Dendritic cell treated with granulocyte-macrophage colony-stimulating factor and Interleukin-4, amounts not matched to agents 40 ng/mL and 50 ng/mL, for 4 days (primary cell): Measurements from ENCODE around the gene SLC4A3.
A peak's percentile ranks its signal among the peaks of the same experiment; 100 is the strongest.

Experiments
- H3K27ac Mint-ChIP-seq: one replicate; pipeline ENCODE4 v1.8.0; 2022; ENCODE audit warnings: mild to moderate bottlenecking, mixed read lengths
- H3K27me3 Mint-ChIP-seq: one replicate; pipeline ENCODE4 v1.8.0; 2022; ENCODE audit warnings: mild to moderate bottlenecking, mixed read lengths
- H3K36me3 Mint-ChIP-seq: one replicate; pipeline ENCODE4 v1.8.0; 2022; ENCODE audit warnings: low read depth, mixed read lengths
- H3K4me1 Mint-ChIP-seq: one replicate; pipeline ENCODE4 v1.8.0; 2022; ENCODE audit warnings: low read depth, mixed read lengths
- H3K4me3 Mint-ChIP-seq: one replicate; pipeline ENCODE4 v1.8.0; 2022; ENCODE audit warnings: mild to moderate bottlenecking, moderate library complexity, mixed read lengths
- H3K9me3 Mint-ChIP-seq: one replicate; pipeline ENCODE4 v1.8.0; 2022; ENCODE audit warnings: mixed read lengths
- intact Hi-C: fragments of 100-400 bp; cut with micrococcal nuclease; formaldehyde crosslinking; loops from one replicate; pipeline ENCODE4 v1.15.0; 2022

SLC4A3 gene

GRCh38 chr2:219618733-219619122 is 8.7 kb upstream of the SLC4A3 start:
- H3K4me3 Mint-ChIP-seq: no peak overlapping the region
- H3K27ac Mint-ChIP-seq: no peak overlapping the region
- peaks cover 11% of the 10 kb centered on the region for H3K4me1 Mint-ChIP-seq
- H3K27me3 Mint-ChIP-seq: peaks cover 15% of the 10 kb centered on the region
- H3K36me3 Mint-ChIP-seq: peaks cover 34% of the 10 kb centered on the region
- no peaks in the 10 kb centered on the region for H3K9me3 Mint-ChIP-seq
- intact Hi-C loops: no loop called here

DNA sequence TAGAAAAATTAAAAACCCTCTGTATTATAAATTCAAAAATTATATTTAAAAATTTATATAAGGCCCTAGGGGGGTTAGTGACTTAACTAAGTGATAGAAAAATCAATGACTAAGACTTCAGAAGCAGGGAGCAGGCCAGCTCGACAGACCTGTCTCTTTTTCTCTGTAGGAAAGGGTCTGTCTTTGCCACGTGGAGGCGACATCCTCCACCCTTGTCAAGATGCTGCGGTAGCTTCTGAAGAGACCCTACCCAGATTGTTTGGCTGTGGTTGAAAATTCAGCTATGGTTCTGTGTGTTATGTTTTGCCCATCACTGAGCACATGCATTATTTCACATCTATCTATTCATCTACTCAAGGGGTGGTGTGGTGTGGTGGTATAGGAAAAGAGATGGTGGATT is 8.2 kb upstream of the SLC4A3 start:
- Mint-ChIP-seq H3K27ac (no peak overlapping the region), H3K4me1 (peaks cover 11% of the 10 kb centered on the region), H3K4me3 (no peak overlapping the region), H3K27me3 (peaks cover 20% of the 10 kb centered on the region), H3K9me3 (no peaks in the 10 kb centered on the region), H3K36me3 (peaks cover 28% of the 10 kb centered on the region)
- intact Hi-C loops: no loop called here

- no peak overlapping the region for H3K27ac Mint-ChIP-seq
- H3K27me3 Mint-ChIP-seq: peaks cover 32% of the 10 kb centered on the region
- H3K4me3 Mint-ChIP-seq: no peak overlapping the region
- intact Hi-C loops: no loop called here
- peaks cover 15% of the 10 kb centered on the region for H3K36me3 Mint-ChIP-seq
- no peaks in the 10 kb centered on the region for H3K9me3 Mint-ChIP-seq
- peaks cover 11% of the 10 kb centered on the region for H3K4me1 Mint-ChIP-seq
Measured at GRCh38 chr2:219620546-219620945, 6.9 kb upstream of the SLC4A3 start.

GRCh38 chr2:219621935-219622334 is 5.5 kb upstream of the SLC4A3 start:
- intact Hi-C loops: no loop called here
- no peak overlapping the region for H3K4me3 Mint-ChIP-seq
- peaks cover 1% of the 10 kb centered on the region for H3K36me3 Mint-ChIP-seq
- H3K4me1 Mint-ChIP-seq: peaks cover 11% of the 10 kb centered on the region
- H3K27me3 Mint-ChIP-seq: peaks cover 44% of the 10 kb centered on the region
- H3K27ac Mint-ChIP-seq: no peak overlapping the region
- no peaks in the 10 kb centered on the region for H3K9me3 Mint-ChIP-seq

- Mint-ChIP-seq H3K9me3 (no peaks in the 10 kb centered on the region), H3K27ac (no peak overlapping the region), H3K4me1 (peaks cover 11% of the 10 kb centered on the region), H3K36me3 (no peaks in the 10 kb centered on the region), H3K4me3 (no peak overlapping the region), H3K27me3 (peaks cover 47% of the 10 kb centered on the region)
- intact Hi-C loops: no loop called here
Measured at GRCh38 chr2:219622472-219622871, 5.0 kb upstream of the SLC4A3 start.

- Mint-ChIP-seq H3K4me1 (peaks cover 27% of the 10 kb centered on the region), H3K27ac (no peak overlapping the region), H3K27me3 (peaks cover 65% of the 10 kb centered on the region), H3K9me3 (no peaks in the 10 kb centered on the region), H3K36me3 (no peaks in the 10 kb centered on the region), H3K4me3 (no peak overlapping the region)
- intact Hi-C loops: no loop called here
Measured at GRCh38 chr2:219624565-219624964, 2.9 kb upstream of the SLC4A3 start.

- Mint-ChIP-seq H3K4me1 (peaks cover 28% of the 10 kb centered on the region), H3K36me3 (no peaks in the 10 kb centered on the region), H3K27me3 (peaks cover 70% of the 10 kb centered on the region), H3K27ac (no peak overlapping the region), H3K4me3 (no peak overlapping the region), H3K9me3 (no peaks in the 10 kb centered on the region)
- intact Hi-C loops: no loop called here
Measured at GRCh38 chr2:219625179-219625578, 2.3 kb upstream of the SLC4A3 start.

GRCh38 chr2:219626540-219626939 is 890 bp upstream of the SLC4A3 start:
- Mint-ChIP-seq H3K4me1 (peaks cover 29% of the 10 kb centered on the region), H3K36me3 (no peaks in the 10 kb centered on the region), H3K27me3 (peaks cover 77% of the 10 kb centered on the region), H3K4me3 (no peak overlapping the region), H3K27ac (no peak overlapping the region), H3K9me3 (no peaks in the 10 kb centered on the region)
- intact Hi-C loops: no loop called here

GRCh38 chr2:219628235-219628985 is 980 bp downstream of the SLC4A3 start:
- H3K4me3 Mint-ChIP-seq: no peak overlapping the region
- peaks cover 69% of the 10 kb centered on the region for H3K27me3 Mint-ChIP-seq

DNA sequence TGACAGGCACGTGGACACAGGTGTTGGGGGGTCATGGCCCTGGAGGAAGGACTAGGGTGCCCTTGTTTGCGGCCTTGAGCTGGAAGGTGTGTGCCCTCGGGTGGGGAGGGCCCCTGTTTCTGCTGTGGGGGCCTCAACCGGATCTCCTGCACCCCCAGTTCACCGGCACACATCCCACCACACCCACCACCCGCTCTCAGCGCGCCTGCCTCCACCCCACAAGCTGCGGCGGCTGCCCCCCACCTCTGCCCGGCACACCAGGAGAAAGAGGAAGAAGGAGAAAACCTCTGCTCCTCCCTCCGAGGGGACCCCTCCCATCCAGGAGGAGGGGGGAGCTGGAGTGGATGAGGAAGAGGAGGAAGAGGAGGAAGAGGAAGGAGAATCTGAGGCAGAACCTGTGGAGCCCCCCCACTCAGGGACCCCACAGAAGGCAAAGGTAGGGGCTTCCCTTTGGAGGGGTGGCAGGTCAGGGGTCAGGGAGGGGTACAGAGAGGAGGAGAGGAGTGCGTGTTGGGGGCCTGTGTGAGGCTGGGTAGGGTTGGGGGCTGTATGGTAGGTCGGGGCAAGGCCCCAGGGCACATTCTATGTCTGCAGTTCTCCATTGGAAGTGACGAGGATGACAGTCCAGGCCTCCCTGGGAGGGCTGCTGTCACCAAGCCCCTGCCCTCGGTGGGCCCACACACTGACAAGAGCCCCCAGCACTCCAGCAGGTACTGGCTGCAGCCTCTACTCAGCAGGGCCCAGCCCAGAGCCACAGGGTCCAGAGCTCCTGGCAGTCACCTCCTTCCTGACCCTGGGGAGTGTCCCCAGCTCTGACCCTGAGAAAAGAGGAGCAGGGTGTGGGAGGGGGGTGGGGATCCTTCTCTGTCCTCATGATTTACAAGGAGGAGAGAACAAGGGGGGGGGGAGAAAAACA is 1.8 kb downstream of the SLC4A3 start:
- peaks cover 22% of the 10 kb centered on the region for H3K4me1 Mint-ChIP-seq
- peaks cover 68% of the 10 kb centered on the region for H3K27me3 Mint-ChIP-seq
- no peaks in the 10 kb centered on the region for H3K36me3 Mint-ChIP-seq
- H3K9me3 Mint-ChIP-seq: no peaks in the 10 kb centered on the region
- H3K4me3 Mint-ChIP-seq: no peak overlapping the region
- peak overlapping the region; percentile 6 for H3K27ac Mint-ChIP-seq
- intact Hi-C loops: no loop called here

More at GRCh38 chr2:219628235-219628985, 980 bp downstream of the SLC4A3 start:
- intact Hi-C loops: no loop called here
- H3K4me1 Mint-ChIP-seq: peaks cover 22% of the 10 kb centered on the region
- H3K9me3 Mint-ChIP-seq: no peaks in the 10 kb centered on the region
- H3K36me3 Mint-ChIP-seq: no peaks in the 10 kb centered on the region
- no peak overlapping the region for H3K27ac Mint-ChIP-seq

- H3K9me3 Mint-ChIP-seq: no peaks in the 10 kb centered on the region
- intact Hi-C loops: no loop called here
- H3K27ac Mint-ChIP-seq: peak overlapping the region; percentile 53
- no peak overlapping the region for H3K4me3 Mint-ChIP-seq
- no peaks in the 10 kb centered on the region for H3K36me3 Mint-ChIP-seq
- H3K4me1 Mint-ChIP-seq: peaks cover 22% of the 10 kb centered on the region
- peaks cover 60% of the 10 kb centered on the region for H3K27me3 Mint-ChIP-seq
Measured at GRCh38 chr2:219629976-219630695, 2.7 kb downstream of the SLC4A3 start.

- H3K4me3 Mint-ChIP-seq: no peak overlapping the region
Measured at GRCh38 chr2:219630770-219631405, 3.5 kb downstream of the SLC4A3 start.

DNA sequence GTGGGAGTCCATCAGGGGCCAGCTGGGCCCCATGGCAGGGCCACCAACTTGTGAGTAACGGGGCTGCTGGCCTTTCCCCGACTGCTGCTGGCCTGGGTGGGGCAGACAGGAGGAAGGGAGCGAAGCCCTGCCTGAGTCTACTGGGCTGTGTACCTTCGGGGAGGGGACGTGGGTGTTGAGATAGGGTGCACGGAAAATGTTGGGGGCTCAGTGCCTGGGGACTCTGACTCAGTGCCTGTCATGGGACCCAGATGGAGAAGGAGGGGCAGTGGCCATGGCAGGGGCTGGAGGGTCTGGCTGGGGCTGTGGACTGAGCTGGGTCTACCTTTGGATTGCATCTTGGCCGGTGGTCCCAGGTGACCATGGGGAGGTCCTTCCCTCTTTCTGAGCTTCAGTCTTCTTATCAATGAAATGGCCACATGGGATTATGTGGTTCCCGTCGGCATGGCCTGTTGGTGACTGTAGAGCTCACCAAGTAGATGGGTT is 4.0 kb downstream of the SLC4A3 start:
- Mint-ChIP-seq H3K4me3 (no peak overlapping the region), H3K4me1 (peaks cover 22% of the 10 kb centered on the region), H3K27ac (no peak overlapping the region), H3K36me3 (no peaks in the 10 kb centered on the region), H3K27me3 (peaks cover 59% of the 10 kb centered on the region), H3K9me3 (no peaks in the 10 kb centered on the region)
- intact Hi-C loops: no loop called here

More at GRCh38 chr2:219630770-219631405, 3.5 kb downstream of the SLC4A3 start:
- peaks cover 59% of the 10 kb centered on the region for H3K27me3 Mint-ChIP-seq
- no peaks in the 10 kb centered on the region for H3K9me3 Mint-ChIP-seq
- no peaks in the 10 kb centered on the region for H3K36me3 Mint-ChIP-seq
- peak overlapping the region; percentile 53 for H3K27ac Mint-ChIP-seq
- peaks cover 22% of the 10 kb centered on the region for H3K4me1 Mint-ChIP-seq
- intact Hi-C loops: no loop called here
